SIG-M5 (cell line): ENCODE results near the gene MACROH2A2.
"Not testable (repeated sequence)": the region's sequence is repeated elsewhere in the genome, so short reads cannot be mapped to it uniquely, and the experiment has no call there.

Source experiments
- DNase-seq: peaks from one replicate; lab custom pipeline; 2025; lab: John Stamatoyannopoulos, UW

Gene MACROH2A2

GRCh38 chr10:70101068-70101562, 48.5 kb downstream of the MACROH2A2 start:
- DNase-seq: not testable (repeated sequence)

- no peak for DNase-seq
Measured at GRCh38 chr10:70101668-70102067, 49.0 kb downstream of the MACROH2A2 start.

- no peak for DNase-seq
Measured at GRCh38 chr10:70106958-70107791, 54.5 kb downstream of the MACROH2A2 start.

GRCh38 chr10:70109064-70109729, 56.6 kb downstream of the MACROH2A2 start:
- DNase-seq: no peak

GRCh38 chr10:70111496-70111895, 58.9 kb downstream of the MACROH2A2 start:
- DNase-seq: no peak

GRCh38 chr10:70112071-70112470, 59.4 kb downstream of the MACROH2A2 start:
- DNase-seq: no peak

- DNase-seq: no peak
Measured at GRCh38 chr10:70114902-70115301, 62.3 kb downstream of the MACROH2A2 start.

- no peak for DNase-seq
Measured at GRCh38 chr10:70115948-70116682, 63.5 kb downstream of the MACROH2A2 start.

- DNase-seq: no peak
Measured at GRCh38 chr10:70117646-70118045, 65.0 kb downstream of the MACROH2A2 start.

GRCh38 chr10:70118196-70118595, 65.5 kb downstream of the MACROH2A2 start:
- DNase-seq: no peak

- DNase-seq: no peak
Measured at GRCh38 chr10:70119197-70119596, 66.6 kb downstream of the MACROH2A2 start.

- DNase-seq: no peak
Measured at GRCh38 chr10:70119623-70120022, 67.0 kb downstream of the MACROH2A2 start.

GRCh38 chr10:70120417-70120816, 67.8 kb downstream of the MACROH2A2 start:
- DNase-seq: no peak

- no peak for DNase-seq
Measured at GRCh38 chr10:70121281-70121949, 68.8 kb downstream of the MACROH2A2 start.

GRCh38 chr10:70122742-70123141, 70.1 kb downstream of the MACROH2A2 start:
- no peak for DNase-seq

GRCh38 chr10:70123166-70123565, 70.5 kb downstream of the MACROH2A2 start:
- not testable (repeated sequence) for DNase-seq

GRCh38 chr10:70123817-70124216, 71.2 kb downstream of the MACROH2A2 start:
- DNase-seq: no peak

- DNase-seq: no peak
Measured at GRCh38 chr10:70124415-70124814, 71.8 kb downstream of the MACROH2A2 start.

- DNase-seq: no peak
Measured at GRCh38 chr10:70124918-70125317, 72.3 kb downstream of the MACROH2A2 start.

- no peak for DNase-seq
Measured at GRCh38 chr10:70125918-70126552, 73.4 kb downstream of the MACROH2A2 start.

GRCh38 chr10:70126700-70127395, 74.2 kb downstream of the MACROH2A2 start:
- DNase-seq: no peak
